ENCODE measurements around the gene CALD1.

CALD1 gene

DNA sequence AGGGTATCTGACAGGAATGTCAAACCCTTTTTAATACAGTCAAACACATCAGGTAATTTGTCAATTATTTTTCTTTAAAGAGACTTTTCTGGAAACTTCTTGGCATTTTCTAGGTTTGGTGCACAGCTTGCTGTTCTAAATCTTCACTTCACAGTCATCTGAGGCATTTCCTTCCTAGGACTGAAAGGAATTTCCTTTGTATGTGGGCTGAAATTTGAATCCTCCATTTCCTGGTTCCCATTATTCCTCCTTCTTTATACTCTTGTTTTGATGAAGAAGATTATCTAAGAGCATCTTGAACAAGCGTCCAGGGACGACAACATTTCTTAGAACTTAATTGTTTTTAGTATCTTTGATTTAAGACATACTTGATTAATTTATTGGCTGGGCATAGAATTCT is 24.9 kb downstream of the CALD1 start:
- no peak overlapping the region for H2AFZ ChIP-seq (ENCODE audit: low read length)
- no peak for TF ChIP-seq EZH2 (IDR thresholded peaks at IDR 0.05; ENCODE audit: borderline replicate concordance, low read length)
- TF ChIP-seq, protein P1, sequence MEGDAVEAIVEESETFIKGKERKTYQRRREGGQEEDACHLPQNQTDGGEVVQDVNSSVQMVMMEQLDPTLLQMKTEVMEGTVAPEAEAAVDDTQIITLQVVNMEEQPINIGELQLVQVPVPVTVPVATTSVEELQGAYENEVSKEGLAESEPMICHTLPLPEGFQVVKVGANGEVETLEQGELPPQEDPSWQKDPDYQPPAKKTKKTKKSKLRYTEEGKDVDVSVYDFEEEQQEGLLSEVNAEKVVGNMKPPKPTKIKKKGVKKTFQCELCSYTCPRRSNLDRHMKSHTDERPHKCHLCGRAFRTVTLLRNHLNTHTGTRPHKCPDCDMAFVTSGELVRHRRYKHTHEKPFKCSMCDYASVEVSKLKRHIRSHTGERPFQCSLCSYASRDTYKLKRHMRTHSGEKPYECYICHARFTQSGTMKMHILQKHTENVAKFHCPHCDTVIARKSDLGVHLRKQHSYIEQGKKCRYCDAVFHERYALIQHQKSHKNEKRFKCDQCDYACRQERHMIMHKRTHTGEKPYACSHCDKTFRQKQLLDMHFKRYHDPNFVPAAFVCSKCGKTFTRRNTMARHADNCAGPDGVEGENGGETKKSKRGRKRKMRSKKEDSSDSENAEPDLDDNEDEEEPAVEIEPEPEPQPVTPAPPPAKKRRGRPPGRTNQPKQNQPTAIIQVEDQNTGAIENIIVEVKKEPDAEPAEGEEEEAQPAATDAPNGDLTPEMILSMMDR (IDR thresholded peaks at IDR 0.05; ENCODE audit: low read length), result no peak
- no peaks in the 10 kb centered on the region for H3F3A ChIP-seq (ENCODE audit: insufficient read depth, low read length)
- H3K36me3 ChIP-seq (ENCODE audit: insufficient read depth, low read length), result no peaks in the 10 kb centered on the region
- H3K4me1 ChIP-seq (ENCODE audit: insufficient read depth, low read length, severe bottlenecking), result no peaks in the 10 kb centered on the region
- no peak overlapping the region for H3K4me3 ChIP-seq (ENCODE audit: low read depth, low read length, poor library complexity, severe bottlenecking)
- no peaks in the 10 kb centered on the region for H4K20me1 ChIP-seq (ENCODE audit: insufficient read depth, low read length)
- no peaks in the 10 kb centered on the region for H3K9me2 ChIP-seq (ENCODE audit: low read depth, low read length)
- no peak overlapping the region for H3K9ac ChIP-seq (ENCODE audit: low read length)
- no peaks in the 10 kb centered on the region for H3K27me3 ChIP-seq (ENCODE audit: insufficient read depth, low read length)
- H3K4me2 ChIP-seq (ENCODE audit: low read length), result no peak overlapping the region
- H3K27ac ChIP-seq (ENCODE audit: low read depth, low read length, poor library complexity, severe bottlenecking), result no peak overlapping the region
- H3K9me3 ChIP-seq (ENCODE audit: low read length), result no peaks in the 10 kb centered on the region
- no peaks in the 10 kb centered on the region for H3K79me2 ChIP-seq (ENCODE audit: insufficient read depth, low read length)

- Histone ChIP-seq H3K79me2 (ENCODE audit: insufficient read depth, low read length) (no peaks in the 10 kb centered on the region), H3K4me2 (ENCODE audit: low read length) (no peak overlapping the region), H3K4me3 (ENCODE audit: low read depth, low read length, poor library complexity, severe bottlenecking) (no peak overlapping the region), H3K27ac (ENCODE audit: low read depth, low read length, poor library complexity, severe bottlenecking) (no peak overlapping the region), H3K36me3 (ENCODE audit: insufficient read depth, low read length) (no peaks in the 10 kb centered on the region), H3K4me1 (ENCODE audit: insufficient read depth, low read length, severe bottlenecking) (no peaks in the 10 kb centered on the region), H3K9me2 (ENCODE audit: low read depth, low read length) (no peaks in the 10 kb centered on the region), H2AFZ (ENCODE audit: low read length) (no peak overlapping the region), H4K20me1 (ENCODE audit: insufficient read depth, low read length) (no peaks in the 10 kb centered on the region), H3F3A (ENCODE audit: insufficient read depth, low read length) (no peaks in the 10 kb centered on the region), H3K27me3 (ENCODE audit: insufficient read depth, low read length) (no peaks in the 10 kb centered on the region), H3K9ac (ENCODE audit: low read length) (no peak overlapping the region), H3K9me3 (ENCODE audit: low read length) (no peaks in the 10 kb centered on the region)
- TF ChIP-seq, protein P1 (IDR thresholded peaks at IDR 0.05; ENCODE audit: low read length), result no peak
- TF ChIP-seq EZH2 (IDR thresholded peaks at IDR 0.05; ENCODE audit: borderline replicate concordance, low read length), result no peak
These were observed 25.4 kb downstream of the CALD1 start for GRCh38 chr7:134804854-134805253.

- no peaks in the 10 kb centered on the region for H3K36me3 ChIP-seq (ENCODE audit: insufficient read depth, low read length)
- no peaks in the 10 kb centered on the region for H3K79me2 ChIP-seq (ENCODE audit: insufficient read depth, low read length)
- H2AFZ ChIP-seq (ENCODE audit: low read length), result no peak overlapping the region
- no peak overlapping the region for H3K27ac ChIP-seq (ENCODE audit: low read depth, low read length, poor library complexity, severe bottlenecking)
- H3K9me3 ChIP-seq (ENCODE audit: low read length), result no peaks in the 10 kb centered on the region
- H3K4me3 ChIP-seq (ENCODE audit: low read depth, low read length, poor library complexity, severe bottlenecking), result no peak overlapping the region
- H3K9ac ChIP-seq (ENCODE audit: low read length), result no peak overlapping the region
- no peak for TF ChIP-seq EZH2 (IDR thresholded peaks at IDR 0.05; ENCODE audit: borderline replicate concordance, low read length)
- TF ChIP-seq, protein P1 (IDR thresholded peaks at IDR 0.05; ENCODE audit: low read length), result no peak
- H3K9me2 ChIP-seq (ENCODE audit: low read depth, low read length), result no peaks in the 10 kb centered on the region
- H3K4me1 ChIP-seq (ENCODE audit: insufficient read depth, low read length, severe bottlenecking), result no peaks in the 10 kb centered on the region
- H3K27me3 ChIP-seq (ENCODE audit: insufficient read depth, low read length), result no peaks in the 10 kb centered on the region
- H3F3A ChIP-seq (ENCODE audit: insufficient read depth, low read length), result no peaks in the 10 kb centered on the region
- H3K4me2 ChIP-seq (ENCODE audit: low read length), result no peak overlapping the region
- H4K20me1 ChIP-seq (ENCODE audit: insufficient read depth, low read length), result no peaks in the 10 kb centered on the region
These were observed 26.8 kb downstream of the CALD1 start for GRCh38 chr7:134806197-134806596.

All from OCI-LY1 (cell line).